GM21423 (cell line): ENCODE data around the gene SLU7.

Experiments used
- ATAC-seq: cut with Tn5 transposase; IDR thresholded peaks from one replicate; pipeline ENCODE4 v1.9.1; 2021; ENCODE audit warnings: mild to moderate bottlenecking, moderate library complexity; ENCODE audit not compliant: unreplicated experiment

Gene SLU7

DNA sequence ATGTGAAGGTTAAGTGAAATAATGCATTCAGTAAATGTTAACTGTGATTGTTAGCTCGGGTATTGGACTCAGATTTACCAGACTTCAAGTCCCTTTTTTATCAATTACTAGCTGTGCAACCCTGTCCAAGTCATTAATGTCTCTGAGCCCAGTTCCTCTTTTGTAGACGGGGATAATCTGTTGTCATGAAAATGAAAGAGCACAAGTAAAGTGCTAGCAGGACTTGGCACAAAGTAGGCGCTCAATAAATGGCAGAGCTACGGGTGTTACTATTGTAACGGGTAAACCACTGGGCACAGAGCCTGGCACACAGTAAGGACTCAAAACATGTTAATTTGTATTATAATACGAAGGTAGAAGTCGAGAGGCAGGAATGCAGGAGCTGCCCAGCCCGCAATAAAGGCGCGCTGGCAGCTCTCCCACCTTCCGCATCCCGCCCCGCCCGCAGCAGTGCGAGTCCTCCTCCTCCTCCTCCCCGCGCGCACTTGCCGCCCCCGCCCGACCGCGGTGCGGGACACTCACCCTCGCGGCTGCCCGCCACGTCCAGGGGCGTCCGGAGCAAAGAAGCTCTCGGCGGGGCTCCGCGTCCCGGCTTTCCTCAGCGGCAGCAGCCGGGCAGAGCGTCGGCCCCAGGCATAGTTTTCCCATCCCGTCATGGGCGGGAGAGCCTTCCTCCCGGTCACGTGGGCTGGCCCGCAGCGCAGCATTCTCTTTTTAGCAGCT, 48.7 kb downstream of the SLU7 start, which contains the start of gene C1QTNF2:
Gene C1QTNF2 (minus strand): TSS at position 637 of the 723 bp plus-strand sequence. CDS start 15,615 bp downstream, outside the sequence.
- no peak for ATAC-seq

DNA sequence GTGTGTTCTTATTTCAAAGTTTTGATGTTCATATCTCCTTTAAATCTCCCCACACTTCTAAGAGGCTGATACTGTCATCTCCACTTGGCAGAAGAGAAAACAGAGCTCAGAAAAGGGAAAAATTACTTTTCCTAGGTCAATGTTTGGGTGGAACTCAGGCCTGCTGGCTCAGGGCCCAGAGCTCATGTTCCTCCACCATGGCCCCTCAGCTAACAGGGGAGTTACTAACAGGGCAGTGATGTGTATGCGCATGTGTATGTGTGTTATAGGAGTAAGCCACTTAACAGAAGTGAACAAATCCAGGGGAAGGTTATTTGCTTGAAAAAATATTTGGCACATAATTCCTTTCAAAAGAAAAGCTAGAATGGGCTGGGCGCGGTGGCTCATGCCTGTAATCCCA, 51.0 kb downstream of the SLU7 start:
- ATAC-seq = no peak

DNA sequence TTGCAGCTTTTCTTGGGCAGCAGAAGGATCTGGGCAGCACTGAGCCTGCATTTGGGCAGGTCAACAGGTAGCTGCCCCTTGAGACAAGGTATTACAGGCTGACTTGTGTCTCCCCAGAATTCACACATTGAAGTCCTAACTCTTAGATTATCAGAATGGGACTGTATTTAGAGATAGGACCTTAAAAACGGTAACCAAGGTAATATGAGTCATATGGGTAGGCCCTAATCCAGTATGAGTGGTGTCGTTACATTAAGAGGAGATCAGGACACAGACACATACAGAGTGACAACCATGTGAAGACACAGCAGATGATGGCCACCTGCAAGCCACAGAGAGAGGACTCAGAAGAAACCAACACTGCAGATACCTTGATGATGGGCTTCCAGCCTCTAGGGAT, 51.6 kb downstream of the SLU7 start:
- ATAC-seq = no peak

DNA sequence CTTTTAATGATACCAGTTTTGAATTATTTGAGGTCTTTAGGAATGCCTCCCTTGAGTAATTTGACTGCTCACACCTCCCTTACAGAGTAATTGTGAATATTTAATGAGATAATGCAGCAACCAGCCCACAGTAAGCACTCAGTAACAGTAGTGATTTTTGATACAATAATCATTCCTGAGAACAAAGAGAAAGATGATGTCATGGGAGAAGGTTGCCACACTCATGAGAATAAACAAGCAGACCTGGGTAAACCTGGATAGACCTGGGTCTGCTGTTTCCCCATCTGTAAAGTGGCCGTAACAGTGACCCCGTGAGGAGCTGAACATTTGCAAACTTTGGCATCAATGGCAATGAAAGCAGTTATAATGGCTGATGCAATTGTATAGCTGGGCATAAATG, 52.7 kb downstream of the SLU7 start:
- ATAC-seq = no peak

DNA sequence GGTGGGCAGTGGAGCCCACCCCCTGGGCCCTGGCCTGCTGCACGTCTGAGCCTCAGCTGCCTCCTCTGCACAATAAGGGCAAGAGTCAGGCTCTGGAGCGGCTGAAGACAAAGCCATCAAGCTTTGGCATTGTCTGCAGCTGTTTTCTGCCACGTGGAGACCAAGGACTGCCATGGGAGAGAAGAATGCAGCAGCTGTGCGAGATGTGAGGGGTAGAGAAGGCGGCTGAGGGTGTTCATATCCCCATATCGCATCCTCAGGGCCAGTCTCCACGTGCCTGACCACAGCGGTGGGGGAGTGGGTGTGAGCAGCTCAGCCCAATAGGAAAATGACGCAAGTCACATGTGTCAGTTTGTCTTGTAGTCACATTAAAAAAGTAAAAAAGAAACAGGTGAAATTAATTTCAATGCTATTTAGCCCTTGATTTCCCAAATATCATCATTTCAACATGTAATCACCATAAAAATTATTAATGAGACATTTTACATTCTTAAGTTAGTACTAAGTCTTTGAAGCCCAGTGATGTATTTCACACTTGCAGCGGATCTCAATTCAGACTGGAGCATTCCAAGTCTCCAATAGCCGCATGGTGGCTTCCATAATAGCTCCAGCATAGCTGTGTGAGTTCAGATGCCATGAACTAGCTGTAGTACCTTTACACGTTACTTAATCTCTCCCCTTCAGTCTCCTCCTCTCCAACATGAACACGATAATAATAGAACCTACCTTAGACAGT, 55.1 kb downstream of the SLU7 start:
- ATAC-seq = no peak

DNA sequence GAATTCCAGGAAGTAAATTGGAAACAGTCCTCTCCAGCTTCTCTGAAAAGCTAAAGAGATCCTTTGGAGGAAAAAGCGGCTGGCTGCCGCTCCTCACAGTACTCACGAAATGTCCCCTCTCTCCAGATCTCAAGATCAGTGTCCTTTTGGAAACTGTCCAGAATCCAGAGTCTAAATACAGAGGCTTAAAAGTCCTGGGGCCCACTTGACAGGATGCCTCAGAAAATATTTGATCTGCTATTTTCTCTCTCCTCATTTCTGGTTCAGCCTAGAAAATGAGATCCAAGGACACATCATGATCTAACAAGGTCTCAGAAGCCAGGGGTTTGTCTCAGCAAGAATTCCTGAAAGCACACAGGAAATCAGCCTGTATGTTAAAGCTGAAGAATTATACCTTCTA, 55.7 kb downstream of the SLU7 start:
- no peak for ATAC-seq

DNA sequence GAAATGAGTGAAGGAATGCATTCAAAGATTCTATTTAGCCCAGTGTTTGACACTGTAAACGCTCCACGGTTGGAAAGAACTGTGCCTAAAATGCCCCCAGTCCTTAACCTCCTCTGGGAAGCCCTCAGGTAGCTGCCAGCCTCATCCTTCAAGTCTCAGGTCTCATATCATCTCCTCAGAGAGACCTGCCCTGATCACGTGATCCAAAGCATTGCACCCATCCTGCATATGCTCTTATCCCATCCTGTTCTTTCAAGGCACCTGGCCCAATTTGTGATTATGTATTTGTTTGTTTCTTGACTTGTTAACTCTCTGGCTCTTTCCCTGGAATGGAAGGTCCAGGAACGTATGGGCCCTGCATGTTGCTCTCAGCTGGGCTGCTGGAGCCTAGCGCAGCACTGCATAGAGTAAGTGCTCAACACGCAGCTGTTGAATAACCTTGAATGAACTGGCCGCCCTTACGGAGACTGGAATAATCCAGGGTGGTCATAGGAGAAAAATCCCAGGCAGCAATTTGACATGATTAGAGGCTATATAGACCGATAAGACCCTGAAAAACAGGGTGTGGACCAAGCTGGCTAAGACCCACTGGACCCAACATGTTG, 57.2 kb downstream of the SLU7 start:
- no peak for ATAC-seq

DNA sequence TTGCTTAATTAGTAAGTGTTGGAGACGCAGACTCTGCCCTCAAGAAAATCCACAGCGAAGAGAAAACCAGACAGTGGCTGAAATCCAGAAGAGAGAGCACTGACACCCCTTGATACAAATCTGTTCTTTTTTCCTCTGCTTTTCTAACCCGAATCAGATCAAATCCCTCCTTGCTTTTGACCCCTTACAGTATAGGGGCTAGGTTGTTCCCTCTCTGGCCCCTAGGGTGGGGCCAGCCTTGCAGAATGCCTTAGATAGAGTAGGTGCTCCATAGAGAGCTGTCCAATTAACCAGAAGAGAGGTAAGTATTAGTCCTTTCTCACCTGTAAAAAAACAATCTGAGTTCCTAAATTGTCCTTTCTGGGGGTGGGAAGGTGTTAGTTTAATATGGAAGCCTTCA, 58.6 kb downstream of the SLU7 start:
- ATAC-seq = no peak

DNA sequence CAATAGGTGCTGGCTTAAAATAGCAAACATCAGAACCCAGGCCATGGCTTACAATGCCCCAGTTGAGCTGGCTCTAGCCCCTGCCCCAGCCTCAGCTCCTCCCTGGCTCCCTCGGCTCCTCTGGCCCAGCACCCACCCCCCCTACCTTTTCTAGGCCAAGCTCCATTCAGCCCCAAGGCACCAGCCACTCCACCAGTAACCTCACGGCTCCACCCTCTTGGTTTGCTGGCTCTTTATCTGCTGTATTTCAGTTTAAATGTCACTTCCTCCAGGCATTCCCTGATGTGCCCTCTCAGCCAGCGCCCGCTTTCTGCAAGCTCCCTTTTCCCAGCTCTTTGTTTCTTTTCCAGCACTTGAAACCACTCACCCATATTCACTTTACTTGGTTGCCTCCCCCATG, 59.1 kb downstream of the SLU7 start:
- no peak for ATAC-seq

DNA sequence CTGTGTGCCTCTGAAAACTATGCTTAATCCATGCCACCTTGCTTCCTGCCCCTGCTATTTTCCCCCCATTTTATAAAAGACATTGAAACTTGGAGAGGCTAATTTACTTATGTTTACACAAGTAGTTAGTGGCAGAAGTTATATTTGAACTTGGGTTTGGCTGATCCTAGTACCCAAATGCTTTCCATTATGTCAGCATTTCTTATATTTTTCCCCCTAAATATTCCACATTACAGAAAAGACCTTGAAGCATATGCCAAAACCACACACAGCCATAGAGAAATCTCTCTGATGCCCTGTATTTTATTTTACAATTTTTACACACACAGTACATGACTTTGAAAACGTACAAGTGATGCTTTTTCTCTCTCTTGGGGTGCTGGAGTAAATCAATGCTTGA, 59.6 kb downstream of the SLU7 start:
- ATAC-seq = no peak

DNA sequence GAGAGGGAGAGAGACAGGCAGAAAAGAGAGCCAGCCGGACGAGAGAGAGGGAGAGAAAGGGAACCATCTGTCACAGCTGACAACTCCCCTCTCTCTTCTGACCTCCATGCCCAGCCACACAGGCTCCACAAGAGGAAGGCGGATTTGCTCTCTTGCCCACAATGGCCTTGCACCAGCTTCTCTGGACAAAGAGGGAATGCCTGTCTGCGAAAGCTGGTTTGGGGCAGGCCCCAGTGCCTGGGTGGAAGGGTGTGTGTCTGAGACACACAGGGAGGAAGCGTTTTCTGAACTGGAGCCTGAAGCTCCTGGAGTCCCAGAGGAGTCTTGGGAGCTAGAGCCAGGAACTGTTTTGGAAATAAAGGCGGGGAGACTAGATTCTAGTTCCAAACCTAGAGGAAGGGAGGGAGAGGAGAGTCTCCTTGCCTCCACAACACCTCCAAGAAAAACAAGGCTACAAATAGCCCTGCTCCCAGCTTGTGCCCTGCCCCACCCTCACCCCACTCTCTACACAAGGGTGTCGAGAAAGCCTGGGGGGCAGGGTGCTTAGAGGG, 60.9 kb downstream of the SLU7 start:
- no peak for ATAC-seq

DNA sequence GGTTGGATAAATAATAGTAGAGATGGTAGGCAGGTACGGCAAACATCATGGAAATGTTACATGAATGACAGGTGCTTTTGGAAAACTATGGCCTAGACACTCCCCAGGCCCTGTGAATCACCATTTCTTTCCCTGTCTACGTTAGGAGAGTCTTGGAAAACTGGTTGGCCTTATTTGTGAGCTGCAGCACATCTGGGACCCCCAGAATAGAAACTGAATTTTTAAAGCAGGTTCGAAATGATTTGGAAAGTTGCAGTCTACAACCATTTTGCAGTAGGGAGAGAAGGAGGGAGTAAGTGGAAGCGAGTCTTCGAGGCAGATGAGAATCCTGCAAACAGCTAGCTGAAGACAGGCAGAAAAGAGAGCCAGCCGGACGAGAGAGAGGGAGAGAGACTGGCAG, 61.5 kb downstream of the SLU7 start:
- no peak for ATAC-seq

DNA sequence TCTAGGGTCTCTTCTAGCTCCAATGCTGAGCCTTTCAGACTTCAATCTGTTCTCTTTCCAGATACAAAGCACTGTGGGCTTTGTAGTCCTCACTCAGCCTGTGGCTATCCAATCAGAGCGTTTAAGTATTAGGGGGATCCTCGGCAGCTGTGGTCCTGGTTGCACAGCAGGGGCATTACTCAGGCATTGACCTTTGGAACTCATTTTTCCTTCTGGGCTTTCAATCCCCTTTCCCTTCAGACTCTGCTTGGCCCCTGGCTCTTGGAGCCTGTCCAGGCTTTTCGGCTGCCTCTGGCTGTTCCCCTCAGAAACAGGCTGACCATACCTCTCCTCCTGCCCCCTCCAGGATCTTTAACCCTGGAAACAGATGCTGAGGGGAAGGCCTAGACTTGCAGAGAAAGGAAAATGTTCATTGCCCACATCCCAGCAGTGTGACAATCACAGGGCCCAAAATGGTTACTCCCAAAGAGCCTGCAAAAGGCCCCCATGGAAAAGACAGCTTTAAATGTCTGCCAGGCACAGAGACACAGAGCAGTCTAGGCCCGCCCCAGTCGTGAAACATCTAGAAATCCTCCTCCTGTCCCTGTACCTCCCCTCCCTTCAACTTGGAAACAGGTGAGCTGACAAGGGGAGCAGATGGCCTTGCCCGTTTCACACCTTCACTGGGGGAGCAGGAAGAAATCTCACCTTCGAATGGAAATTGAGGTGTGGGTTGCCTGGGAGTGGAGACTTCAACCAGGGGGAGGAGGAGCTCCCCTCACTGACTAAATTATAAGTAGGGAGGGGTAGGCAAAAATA, 62.1 kb downstream of the SLU7 start:
- no peak for ATAC-seq

DNA sequence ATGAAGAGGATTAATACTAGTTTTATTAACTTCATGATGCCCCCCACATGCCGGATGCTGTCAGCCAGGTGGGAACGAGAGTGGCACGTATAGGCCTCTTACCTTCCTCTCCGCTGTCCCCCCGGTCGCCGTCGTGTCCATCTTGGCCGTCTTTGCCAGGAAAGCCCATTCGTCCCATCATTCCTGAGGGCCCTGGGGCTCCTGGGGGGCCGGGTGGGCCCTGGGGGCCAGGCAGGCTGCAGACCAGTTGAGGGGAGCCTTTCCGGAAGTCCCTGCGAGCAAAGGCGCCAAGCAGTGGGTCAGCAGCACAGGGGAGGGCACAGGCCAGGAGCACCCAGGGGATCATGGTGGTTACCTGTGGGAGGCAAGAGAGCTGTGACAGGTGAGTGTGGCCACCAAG, 64.2 kb downstream of the SLU7 start:
- ATAC-seq = no peak

DNA sequence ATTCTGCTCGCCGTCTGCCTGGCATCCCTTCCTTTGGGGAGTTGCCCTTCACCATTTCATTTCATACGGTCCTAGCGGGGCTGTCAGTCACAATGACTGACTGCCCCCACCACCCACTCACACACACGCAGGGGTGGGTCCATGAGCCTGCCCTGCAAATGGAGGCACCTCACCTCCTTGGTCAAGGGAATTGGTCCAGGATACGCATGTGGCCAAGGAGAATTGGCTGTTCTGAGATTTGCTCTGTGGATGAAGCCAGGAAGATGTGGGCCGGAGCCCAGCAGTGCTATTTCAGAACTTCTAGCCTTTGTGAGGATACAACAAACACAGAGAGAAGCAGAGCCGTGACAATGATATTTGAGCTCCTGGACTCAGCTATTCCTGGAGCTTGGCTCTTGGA, 65.5 kb downstream of the SLU7 start:
- no peak for ATAC-seq

DNA sequence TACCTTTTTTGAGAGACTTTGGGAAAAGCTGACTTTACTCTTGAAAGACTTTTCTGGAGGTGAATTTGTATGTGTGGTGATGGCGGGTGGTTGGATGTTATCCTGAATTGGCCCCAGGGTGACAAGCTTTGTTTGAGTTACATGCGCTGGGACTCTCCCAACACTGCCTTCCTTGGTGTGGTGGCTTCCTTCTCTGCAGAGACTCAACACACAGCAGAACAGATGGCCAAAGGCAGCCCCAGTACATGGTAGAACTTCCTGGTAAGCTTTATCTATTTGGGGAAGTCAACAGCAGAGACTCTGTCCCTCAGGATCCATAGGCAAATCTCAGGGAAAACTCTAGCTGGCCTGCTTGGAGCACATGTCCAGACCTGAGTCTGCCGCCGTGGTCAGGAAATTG, 66.6 kb downstream of the SLU7 start:
- ATAC-seq = no peak
